Thyroid gland (tissue), 4 donors: ENCODE results near the gene CACNA1S.

ENCODE experiments used
- CTCF ChIP-seq, 6 experiments: fragments of 200-600 bp in 3 of 6; fragments of 450-650 bp in 3 of 6; sonication (generic) in 3 of 6; IDR thresholded peaks; one replicate each; pipeline ENCODE4 v1.5.1; 2016 to 2019; ENCODE audit warnings: antibody characterized with exemption in 6 of 6, mild to moderate bottlenecking in 2 of 6, inconsistent platforms in 1 of 6, moderate library complexity in 1 of 6
- POLR2A ChIP-seq, 2 donors: fragments of 450-650 bp; IDR thresholded peaks; one replicate each; pipeline ENCODE4 v1.6.1; 2017; ENCODE audit warnings: antibody characterized with exemption in 2 of 2, mild to moderate bottlenecking in 2 of 2, moderate library complexity in 1 of 2

- TF ChIP-seq POLR2A (IDR thresholded peaks at IDR 0.05) (no peak), CTCF (IDR thresholded peaks at IDR 0.05) (no peak)
Measured at GRCh38 chr1:201126463-201126831, 14.2 kb upstream of the CACNA1S start.
